Activated CD4-positive, alpha-beta memory T cell treated with anti-CD3 and anti-CD28 coated beads for 36 hours (primary cell): Measurements from ENCODE around the gene SPSB4. TPM values are rescaled to one million over a fixed set of nuclear protein-coding genes. Genes with fewer than 3 reads are reported as not detected.
"Not testable (repeated sequence)": the region's sequence is repeated elsewhere in the genome, so short reads cannot be mapped to it uniquely, and the experiment has no call there.

ENCODE experiments used
- CTCF ChIA-PET: fragments of 350-600 bp; sonication (Branson Sonifier 250); formaldehyde crosslinking; loops from one replicate; lab custom pipeline; 2021; ENCODE audit warnings: antibody characterized with exemption, inconsistent platforms; lab: Charles Lee
- POLR2A ChIA-PET: fragments of 350-600 bp; sonication (Branson Sonifier 250); formaldehyde crosslinking; loops from one replicate; lab custom pipeline; 2021; ENCODE audit warnings: antibody characterized with exemption; lab: Charles Lee
- DNase-seq: peaks from one replicate; pipeline ENCODE4 v3.0.0-alpha.2; 2020
- H3K27ac Mint-ChIP-seq: one replicate; pipeline ENCODE4 v1.8.0; 2021; ENCODE audit warnings: mixed read lengths
- H3K27me3 Mint-ChIP-seq: one replicate; pipeline ENCODE4 v1.8.0; 2021; ENCODE audit warnings: mixed read lengths
- H3K36me3 Mint-ChIP-seq: one replicate; pipeline ENCODE4 v1.8.0; 2021; ENCODE audit warnings: mixed read lengths
- H3K4me1 Mint-ChIP-seq: one replicate; pipeline ENCODE4 v1.8.0; 2021; ENCODE audit warnings: low read depth, mixed read lengths
- H3K4me3 Mint-ChIP-seq: one replicate; pipeline ENCODE4 v1.8.0; 2021; ENCODE audit warnings: mild to moderate bottlenecking, mixed read lengths
- H3K9me3 Mint-ChIP-seq: one replicate; pipeline ENCODE4 v1.8.0; 2021; ENCODE audit warnings: mixed read lengths
- intact Hi-C: fragments of 100-400 bp; cut with micrococcal nuclease; formaldehyde crosslinking; loops from one replicate; pipeline ENCODE4 v1.15.1; 2023
- total RNA-seq, 2 experiments: library from RNA; stranded (reverse); gene quantifications; one replicate each; pipeline ENCODE4 v1.2.3, GENCODE V29; 2021

Gene SPSB4
- total RNA-seq, 2 experiments from 2014 or later = not detected

DNA sequence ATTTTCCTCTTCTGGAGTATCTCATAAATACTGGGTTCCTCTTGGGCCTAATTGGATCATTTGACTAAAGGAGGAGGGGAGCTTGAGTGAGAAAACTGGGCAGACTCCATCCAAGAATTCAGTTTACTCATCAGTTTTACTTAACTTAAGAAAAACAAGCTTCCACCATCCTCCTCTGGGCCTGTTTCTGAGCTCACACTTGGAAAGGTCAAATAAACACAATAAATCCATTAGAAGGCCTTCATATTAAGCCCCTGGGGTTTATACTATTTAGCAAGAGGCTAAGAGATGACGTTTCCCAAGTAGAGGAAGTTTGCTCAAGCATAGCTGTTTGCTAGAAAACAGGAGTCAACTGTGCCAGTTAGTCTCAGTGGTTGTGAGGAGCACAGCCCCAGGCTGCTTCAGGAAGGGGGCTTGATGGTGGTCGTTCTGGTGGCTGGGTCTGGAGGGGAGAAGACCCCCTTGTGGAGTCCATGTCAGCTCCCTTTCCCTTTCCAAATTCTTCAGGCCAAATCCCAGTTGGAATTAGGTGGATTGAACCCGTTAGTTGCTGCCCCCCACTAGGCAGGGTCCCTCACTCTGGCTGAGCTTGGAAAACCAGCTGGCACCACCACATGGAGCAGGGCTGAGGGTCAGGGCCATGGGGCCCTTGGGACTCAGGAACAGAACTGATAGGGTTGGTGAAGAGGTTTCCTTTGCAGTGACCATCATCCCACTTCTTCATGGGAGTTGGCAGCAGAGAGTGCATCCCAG is 64.8 kb downstream of the SPSB4 start:
- Mint-ChIP-seq H3K4me1 (no peaks in the 10 kb centered on the region), H3K36me3 (no peaks in the 10 kb centered on the region), H3K4me3 (no peak overlapping the region), H3K27me3 (peaks cover 4% of the 10 kb centered on the region), H3K9me3 (no peaks in the 10 kb centered on the region), H3K27ac (no peak overlapping the region)
- no peak for DNase-seq
- intact Hi-C loops = no loop called here
- POLR2A ChIA-PET = no interaction called here
- CTCF ChIA-PET = interaction anchor here (1.2 to 3.2 kb wide), 4 partner anchors 10 to 105 kb away, joined by 3 to 14 read pairs (median 4); no protein-coding TSS in a partner anchor

DNA sequence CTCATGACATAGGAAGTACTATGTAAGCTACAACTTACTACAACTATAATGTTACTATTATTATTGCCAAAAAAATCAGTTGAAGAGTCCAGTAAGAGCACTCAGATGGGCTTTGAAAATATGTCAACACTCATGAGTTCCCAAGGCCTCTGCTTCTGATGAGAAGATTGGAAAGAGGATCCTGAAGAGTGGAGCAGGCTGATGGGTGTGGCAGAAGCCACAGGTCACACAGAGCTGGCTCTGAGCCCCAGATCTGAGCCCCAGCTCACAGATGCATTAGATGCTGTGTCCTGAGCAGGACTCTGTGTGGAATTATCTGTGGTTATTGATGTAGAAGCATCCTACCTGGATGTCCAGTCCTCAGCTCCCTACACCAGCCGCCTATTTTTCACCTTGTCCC is 65.6 kb downstream of the SPSB4 start:
- ChIA-PET CTCF (interaction anchor here (0.7 to 3.2 kb wide), 2 partner anchors 11 to 13 kb away, joined by 3 to 14 read pairs; no protein-coding TSS in a partner anchor), POLR2A (no interaction called here)
- H3K9me3 Mint-ChIP-seq = no peaks in the 10 kb centered on the region
- H3K36me3 Mint-ChIP-seq = no peaks in the 10 kb centered on the region
- intact Hi-C loops = no loop called here
- H3K27me3 Mint-ChIP-seq = peaks cover 4% of the 10 kb centered on the region
- H3K27ac Mint-ChIP-seq = no peak overlapping the region
- no peak overlapping the region for H3K4me3 Mint-ChIP-seq
- DNase-seq = no peak
- H3K4me1 Mint-ChIP-seq = no peaks in the 10 kb centered on the region

DNA sequence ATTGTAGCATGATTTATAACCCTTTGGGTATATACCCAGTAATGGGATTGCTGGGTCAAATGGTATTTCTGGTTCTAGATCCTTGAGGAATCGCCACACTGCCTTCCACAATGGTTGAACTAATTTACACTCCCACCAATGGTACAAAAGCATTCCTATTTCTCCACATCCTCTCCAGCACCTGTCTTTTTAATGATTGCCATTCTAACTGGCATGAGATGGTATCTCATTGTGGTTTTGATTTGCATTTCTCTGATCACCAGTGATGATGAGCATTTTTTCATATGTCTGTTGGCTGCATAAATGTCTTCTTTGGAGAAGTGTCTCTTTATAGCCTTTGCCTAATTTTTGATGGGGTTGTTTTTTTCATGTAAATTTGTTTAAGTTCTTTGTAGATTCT is 66.8 kb downstream of the SPSB4 start:
- DNase-seq, H3K4me3 Mint-ChIP-seq, POLR2A ChIA-PET, H3K9me3 Mint-ChIP-seq, CTCF ChIA-PET, H3K27me3 Mint-ChIP-seq, H3K27ac Mint-ChIP-seq, intact Hi-C loops, H3K4me1 Mint-ChIP-seq, H3K36me3 Mint-ChIP-seq: not testable (repeated sequence)

DNA sequence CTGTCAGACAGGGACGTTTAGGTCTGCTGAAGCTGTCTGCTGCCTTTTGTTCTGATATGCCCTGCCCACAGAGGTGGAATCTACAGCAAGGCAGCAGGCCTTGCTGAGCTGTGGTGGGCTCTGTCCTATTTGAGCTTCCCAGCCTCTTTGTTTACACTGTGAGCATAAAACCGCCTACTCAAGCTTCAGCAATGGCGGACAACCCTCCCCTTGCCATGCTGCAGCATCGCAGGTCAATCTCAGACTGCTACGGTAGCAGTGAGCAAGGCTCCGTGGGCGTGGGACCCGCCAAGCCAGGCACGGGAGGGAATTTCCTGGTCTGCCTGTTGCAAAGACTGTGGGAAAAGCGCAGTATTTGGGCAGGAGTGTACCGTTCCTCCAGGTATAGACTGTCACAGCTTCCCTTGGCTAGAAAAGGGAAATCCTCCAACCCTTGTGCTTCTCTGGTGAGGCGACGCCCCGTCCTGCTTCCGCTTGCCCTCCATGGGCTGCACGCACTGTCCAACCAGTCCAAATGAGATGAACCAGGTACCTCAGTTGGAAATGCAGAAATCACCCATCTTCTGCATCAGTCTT is 71.4 kb downstream of the SPSB4 start:
- no peaks in the 10 kb centered on the region for H3K36me3 Mint-ChIP-seq
- ChIA-PET POLR2A (no interaction called here), CTCF (no interaction called here)
- intact Hi-C loops = no loop called here
- H3K27ac Mint-ChIP-seq = no peak overlapping the region
- H3K27me3 Mint-ChIP-seq = peaks cover 17% of the 10 kb centered on the region
- no peak overlapping the region for H3K4me3 Mint-ChIP-seq
- no peak for DNase-seq
- H3K4me1 Mint-ChIP-seq = no peaks in the 10 kb centered on the region
- H3K9me3 Mint-ChIP-seq = no peaks in the 10 kb centered on the region

DNA sequence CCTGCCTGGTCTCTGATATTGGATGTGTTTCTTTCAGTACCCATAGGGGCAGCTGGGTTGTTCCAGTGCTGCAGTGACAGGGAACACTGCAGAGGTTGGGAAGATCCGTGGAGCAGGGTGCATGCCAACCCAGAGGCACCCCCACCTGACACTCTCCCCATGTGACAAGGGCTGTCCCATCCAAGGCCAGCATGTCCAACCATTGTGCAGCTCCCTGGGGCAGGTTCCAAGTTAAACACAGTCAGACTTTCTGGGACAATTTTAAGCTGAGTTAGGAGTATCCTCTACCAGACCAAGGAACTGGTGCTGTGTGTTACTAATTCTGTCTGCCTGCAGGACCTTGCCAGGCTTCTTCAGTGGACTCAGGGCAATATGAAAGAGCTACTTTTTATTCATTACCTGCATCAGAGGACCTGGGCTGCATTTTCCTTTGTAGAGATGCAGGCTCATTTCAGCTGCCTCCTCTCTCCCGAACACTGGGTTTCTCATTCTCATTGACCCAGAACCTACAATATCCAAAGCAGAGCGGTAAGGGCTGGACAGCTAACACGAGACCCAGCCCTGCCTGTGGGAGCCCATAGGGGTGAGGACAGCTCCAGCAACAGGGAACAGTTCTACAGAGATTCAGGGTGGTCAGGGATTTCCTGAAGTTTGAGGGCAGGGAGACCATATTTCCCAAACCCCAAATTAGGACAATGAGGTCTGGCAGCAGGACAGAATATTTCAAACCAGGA is 72.7 kb downstream of the SPSB4 start:
- no peak overlapping the region for H3K27ac Mint-ChIP-seq
- DNase-seq = no peak
- H3K4me1 Mint-ChIP-seq = no peaks in the 10 kb centered on the region
- H3K4me3 Mint-ChIP-seq = no peak overlapping the region
- ChIA-PET POLR2A (no interaction called here), CTCF (interaction anchor here (1.0 kb wide), 1 partner anchor 18 kb away, joined by 3 read pairs; no protein-coding TSS in a partner anchor)
- peaks cover 17% of the 10 kb centered on the region for H3K27me3 Mint-ChIP-seq
- no peaks in the 10 kb centered on the region for H3K36me3 Mint-ChIP-seq
- no peaks in the 10 kb centered on the region for H3K9me3 Mint-ChIP-seq
- intact Hi-C loops = no loop called here

DNA sequence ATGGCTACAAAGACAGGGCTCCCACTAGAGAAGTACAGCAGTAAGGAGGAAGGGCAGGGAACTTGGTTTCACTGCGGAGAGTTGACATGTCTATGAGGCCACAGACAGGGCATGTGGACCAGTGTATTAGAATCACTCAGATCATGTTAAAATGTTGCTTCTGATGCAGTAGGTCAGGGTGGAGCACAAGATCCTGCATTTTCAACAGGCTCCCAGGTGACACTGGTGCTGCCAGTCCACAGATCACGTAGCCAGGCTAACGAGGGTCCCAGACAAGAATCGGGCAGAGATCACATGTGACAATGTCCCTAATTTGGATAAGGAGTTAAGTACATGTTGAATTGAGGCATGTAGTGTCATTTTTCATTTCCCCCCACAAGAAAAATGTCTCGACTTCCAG is 73.6 kb downstream of the SPSB4 start:
- no peaks in the 10 kb centered on the region for H3K4me1 Mint-ChIP-seq
- intact Hi-C loops = no loop called here
- H3K27me3 Mint-ChIP-seq = peaks cover 17% of the 10 kb centered on the region
- H3K9me3 Mint-ChIP-seq = no peaks in the 10 kb centered on the region
- no peak overlapping the region for H3K4me3 Mint-ChIP-seq
- POLR2A ChIA-PET = no interaction called here
- no peaks in the 10 kb centered on the region for H3K36me3 Mint-ChIP-seq
- DNase-seq = no peak
- no peak overlapping the region for H3K27ac Mint-ChIP-seq
- CTCF ChIA-PET = no interaction called here

DNA sequence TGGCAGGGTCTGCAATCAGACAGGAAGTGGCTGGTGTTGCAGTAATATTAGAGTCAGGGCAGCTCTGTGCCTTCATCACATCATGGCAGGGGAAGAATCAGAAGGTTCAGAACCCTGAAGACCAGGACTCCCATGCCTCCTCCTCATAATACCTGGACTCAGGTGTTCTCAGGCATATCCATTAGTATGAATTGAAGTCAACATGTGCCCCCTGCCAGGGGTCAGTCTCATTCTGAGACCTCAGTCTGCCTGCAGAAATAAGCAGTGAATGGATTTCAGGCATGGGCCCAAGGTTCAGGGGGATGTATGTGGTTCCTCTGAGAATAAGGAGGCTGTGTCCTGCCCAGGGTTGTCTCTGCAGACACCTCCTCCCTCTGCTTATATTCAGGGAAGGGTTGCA is 74.2 kb downstream of the SPSB4 start:
- CTCF ChIA-PET = no interaction called here
- H3K4me3 Mint-ChIP-seq = no peak overlapping the region

DNA sequence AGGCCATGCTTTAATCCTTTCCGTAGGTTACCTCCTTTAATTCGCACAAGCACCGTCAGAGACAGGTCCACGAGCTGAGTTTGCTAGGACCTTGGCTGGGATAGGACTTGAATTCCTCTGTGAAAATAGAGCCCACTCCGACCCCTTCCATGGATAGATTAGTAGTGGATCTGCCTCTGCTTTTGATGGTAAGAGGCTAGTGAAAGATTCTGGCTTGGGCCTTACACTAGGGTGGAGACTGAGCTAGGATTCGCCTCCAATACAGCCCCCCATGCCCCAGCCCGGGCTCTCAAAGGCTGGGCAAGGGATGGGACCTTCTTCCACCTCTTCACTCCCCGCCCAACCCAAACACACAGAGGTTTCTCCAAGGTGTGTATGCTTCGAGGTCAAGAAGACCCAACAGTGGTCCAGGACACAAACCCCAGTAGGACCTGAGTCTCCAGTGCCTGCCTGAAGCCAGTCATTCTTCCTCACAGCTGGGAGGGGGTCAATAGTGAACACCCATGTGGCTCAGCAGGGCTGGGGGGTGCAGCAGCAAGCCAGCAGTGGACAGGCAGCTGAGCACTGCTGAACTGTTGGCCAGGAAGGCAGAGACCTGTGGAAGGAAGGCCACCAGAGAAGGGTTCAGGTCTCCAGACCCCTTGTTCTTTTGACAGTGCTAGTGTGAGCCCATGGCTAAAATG is 75.7 kb downstream of the SPSB4 start:
- Mint-ChIP-seq H3K9me3 (no peaks in the 10 kb centered on the region), H3K27ac (no peak overlapping the region), H3K36me3 (no peaks in the 10 kb centered on the region), H3K4me1 (no peaks in the 10 kb centered on the region), H3K27me3 (peaks cover 11% of the 10 kb centered on the region), H3K4me3 (no peak overlapping the region)
- ChIA-PET POLR2A (no interaction called here), CTCF (no interaction called here)
- intact Hi-C loops = no loop called here
- no peak for DNase-seq

More for the DNA sequence above, 74.2 kb downstream of the SPSB4 start:
- Mint-ChIP-seq H3K27ac (no peak overlapping the region), H3K4me1 (no peaks in the 10 kb centered on the region), H3K27me3 (peaks cover 13% of the 10 kb centered on the region), H3K9me3 (no peaks in the 10 kb centered on the region), H3K36me3 (no peaks in the 10 kb centered on the region)
- POLR2A ChIA-PET = no interaction called here
- DNase-seq = no peak
- intact Hi-C loops = no loop called here

DNA sequence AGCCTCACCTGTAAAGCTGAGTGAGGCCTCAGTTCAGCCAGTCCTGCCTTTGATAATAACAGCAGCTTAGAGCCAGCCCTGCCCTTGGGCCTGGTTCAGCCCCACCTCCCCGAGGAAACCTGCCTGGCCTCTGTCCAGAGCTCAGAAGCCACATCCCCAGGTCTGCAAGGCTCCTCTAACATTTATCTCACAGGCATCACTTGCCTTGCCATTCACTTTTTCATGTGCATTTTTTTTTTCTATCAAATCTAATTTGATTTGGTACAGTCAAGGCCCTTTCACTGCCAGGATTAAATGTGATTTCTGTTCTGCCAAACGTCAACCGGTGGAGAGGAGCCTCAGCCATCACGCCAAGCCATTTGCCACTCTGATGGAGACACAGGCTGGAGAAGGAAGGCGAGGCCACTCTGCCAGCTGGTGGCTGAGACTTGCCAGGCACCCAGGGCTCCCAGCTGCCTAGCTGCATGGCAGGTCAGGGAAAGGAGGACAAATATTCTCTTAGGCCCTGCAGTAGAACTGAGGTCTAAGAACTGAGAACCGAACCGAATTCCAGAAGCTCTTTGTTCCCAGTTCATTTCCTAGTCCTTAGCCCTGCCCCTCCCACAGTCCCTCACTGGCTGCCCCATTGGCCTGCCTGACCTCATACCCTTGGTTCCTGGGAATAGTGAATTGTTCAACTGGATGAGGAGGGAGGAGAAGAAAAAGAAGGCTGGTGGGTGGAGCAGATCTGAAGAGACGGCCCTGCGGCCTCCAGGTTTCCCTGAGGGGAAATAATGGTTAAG is 76.4 kb downstream of the SPSB4 start:
- ChIA-PET POLR2A (no interaction called here), CTCF (no interaction called here)
- DNase-seq = no peak

DNA sequence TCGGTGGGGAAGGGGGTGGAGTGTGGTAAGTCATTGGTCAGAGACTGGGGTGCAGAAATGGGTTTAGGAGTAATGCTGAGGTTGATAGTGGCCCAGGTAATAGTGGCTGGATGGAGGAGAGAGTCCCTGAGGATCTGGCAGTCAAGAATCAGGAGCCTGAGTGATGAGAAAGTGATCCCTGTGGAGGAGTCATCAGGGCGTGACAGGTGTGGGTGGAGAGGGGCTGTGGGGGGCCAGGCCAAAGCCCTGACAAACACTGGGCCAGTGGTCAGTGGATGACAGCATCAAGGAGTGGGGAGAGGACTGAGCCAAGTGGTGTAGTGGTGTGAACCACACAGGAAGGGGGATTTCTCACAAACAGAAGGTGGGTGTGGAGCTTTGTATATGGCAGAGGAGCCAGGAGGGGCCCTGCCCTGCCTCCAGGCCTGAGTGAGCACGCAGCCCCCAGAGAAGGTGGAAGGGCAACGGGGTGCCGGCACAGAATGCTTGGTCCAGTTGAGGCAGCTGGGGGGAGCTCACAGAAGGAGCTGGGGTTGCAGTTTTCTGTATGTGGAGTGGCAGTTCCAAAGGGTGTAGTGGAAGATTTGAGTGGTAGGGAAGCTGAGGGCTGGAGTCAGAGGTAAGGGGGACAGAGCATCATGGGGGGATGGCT is 77.1 kb downstream of the SPSB4 start:
- intact Hi-C loops = no loop called here
- Mint-ChIP-seq H3K9me3 (no peaks in the 10 kb centered on the region), H3K4me1 (no peaks in the 10 kb centered on the region), H3K27me3 (peaks cover 5% of the 10 kb centered on the region), H3K36me3 (no peaks in the 10 kb centered on the region), H3K27ac (no peak overlapping the region), H3K4me3 (no peak overlapping the region)
- DNase-seq = no peak
- ChIA-PET POLR2A (no interaction called here), CTCF (no interaction called here)

More for the DNA sequence above, 76.4 kb downstream of the SPSB4 start:
- H3K27ac Mint-ChIP-seq = no peak overlapping the region
- no peaks in the 10 kb centered on the region for H3K9me3 Mint-ChIP-seq
- peaks cover 10% of the 10 kb centered on the region for H3K27me3 Mint-ChIP-seq
- no peak overlapping the region for H3K4me3 Mint-ChIP-seq
- intact Hi-C loops = no loop called here
- H3K36me3 Mint-ChIP-seq = no peaks in the 10 kb centered on the region
- H3K4me1 Mint-ChIP-seq = no peaks in the 10 kb centered on the region

DNA sequence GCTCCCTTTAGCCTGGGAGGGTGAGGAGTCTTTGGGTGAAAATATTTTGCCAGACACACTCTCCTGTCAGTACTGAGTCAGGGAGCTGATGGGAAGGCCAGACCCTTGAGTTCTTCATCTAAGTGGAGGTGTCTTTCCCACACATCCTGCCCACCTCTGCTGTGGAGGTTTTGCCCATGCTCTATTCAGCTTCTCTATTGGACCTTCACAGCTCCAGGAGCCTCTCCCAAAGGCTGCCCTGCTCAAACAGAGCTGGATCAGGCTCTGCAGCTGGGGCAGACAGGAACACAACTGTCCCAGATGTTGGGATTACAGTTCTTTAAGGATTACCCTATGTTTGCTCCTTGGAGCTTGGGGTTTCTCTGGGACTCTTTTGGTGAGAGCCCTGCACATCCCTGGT is 77.9 kb downstream of the SPSB4 start:
- ChIA-PET CTCF (no interaction called here), POLR2A (no interaction called here)
- Mint-ChIP-seq H3K4me3 (no peak overlapping the region), H3K36me3 (no peaks in the 10 kb centered on the region), H3K4me1 (no peaks in the 10 kb centered on the region), H3K27ac (no peak overlapping the region), H3K27me3 (peaks cover 2% of the 10 kb centered on the region), H3K9me3 (no peaks in the 10 kb centered on the region)
- intact Hi-C loops = no loop called here
- no peak for DNase-seq
